HG03565 (cell line): ENCODE data around the gene KHNYN.
"Not testable (repeated sequence)": the region's sequence is repeated elsewhere in the genome, so short reads cannot be mapped to it uniquely, and the experiment has no call there.

ENCODE experiments used
- ATAC-seq: cut with Tn5 transposase; IDR thresholded peaks from one replicate; pipeline ENCODE4 v1.9.1; 2021; ENCODE audit warnings: mild to moderate bottlenecking, moderate library complexity; ENCODE audit not compliant: unreplicated experiment

Gene KHNYN

GRCh38 chr14:24429395-24430142 is at the start of gene KHNYN, which contains the start of gene CBLN3:
Gene KHNYN (plus strand): TSS chr14:24429954. CDS start chr14:24430731, 777 bp downstream.
Gene CBLN3 (minus strand): TSS chr14:24429668. CDS start chr14:24429054, 614 bp downstream.
- peak; percentile 79 for ATAC-seq

- no peak for ATAC-seq
These were observed 48.2 kb upstream of the KHNYN start for GRCh38 chr14:24381363-24382063.

DNA sequence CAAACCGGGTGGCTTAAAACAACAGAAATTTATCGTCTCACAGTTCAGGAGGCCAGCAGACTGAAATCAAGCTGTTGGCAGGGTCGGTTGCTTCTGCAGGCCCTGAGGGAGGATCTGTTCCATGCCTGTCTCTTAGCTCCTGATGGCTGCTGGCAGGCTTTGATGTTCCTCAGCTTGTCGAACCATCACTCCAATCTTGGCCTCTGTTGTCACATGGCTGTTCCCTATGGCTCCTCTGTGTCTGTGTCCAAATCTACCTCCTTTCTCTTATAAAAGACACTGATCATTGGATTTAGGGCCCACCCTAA is 47.7 kb upstream of the KHNYN start:
- ATAC-seq = no peak

- no peak for ATAC-seq
These were observed 45.6 kb upstream of the KHNYN start for GRCh38 chr14:24384169-24384568.

- no peak for ATAC-seq
These were observed 44.2 kb upstream of the KHNYN start for GRCh38 chr14:24385524-24385923.

DNA sequence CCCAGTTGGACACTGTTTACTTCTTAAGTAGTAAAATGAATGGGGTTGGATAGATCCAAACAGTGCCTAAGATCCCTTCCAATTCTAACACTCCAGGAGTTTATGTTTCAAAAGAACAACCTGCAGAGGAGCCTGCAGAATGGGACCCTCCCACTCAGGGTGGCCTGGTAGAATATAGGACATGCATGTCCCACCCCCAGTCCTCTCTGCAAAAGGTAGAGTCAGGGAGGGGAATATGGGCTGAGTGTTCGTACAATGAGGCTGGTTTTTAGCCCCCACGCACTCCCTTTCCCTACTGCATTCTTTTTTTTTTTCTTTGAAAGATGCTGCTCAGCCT is 42.8 kb upstream of the KHNYN start:
- ATAC-seq = no peak

DNA sequence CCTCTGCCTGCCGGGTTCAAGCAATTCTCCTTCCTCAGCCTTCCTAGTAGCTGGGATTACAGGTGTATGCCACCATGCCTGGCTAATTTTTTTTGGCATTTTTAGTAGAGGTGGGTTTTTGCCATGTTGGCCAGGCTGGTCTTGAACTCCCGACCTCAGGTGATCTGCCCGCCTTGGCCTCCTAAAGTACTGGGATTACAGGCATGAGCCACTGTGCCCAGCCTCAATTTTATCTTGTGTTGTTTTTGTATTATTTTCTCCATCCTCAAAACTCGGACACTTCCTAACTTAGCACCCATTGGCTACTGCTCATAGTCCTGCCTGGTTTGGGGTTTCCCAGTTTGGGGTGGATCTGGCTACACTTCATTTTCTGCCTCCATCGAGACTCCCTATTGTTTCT is 42.2 kb upstream of the KHNYN start:
- not testable (repeated sequence) for ATAC-seq

- ATAC-seq = no peak
These were observed 41.1 kb upstream of the KHNYN start for GRCh38 chr14:24388474-24389179.

DNA sequence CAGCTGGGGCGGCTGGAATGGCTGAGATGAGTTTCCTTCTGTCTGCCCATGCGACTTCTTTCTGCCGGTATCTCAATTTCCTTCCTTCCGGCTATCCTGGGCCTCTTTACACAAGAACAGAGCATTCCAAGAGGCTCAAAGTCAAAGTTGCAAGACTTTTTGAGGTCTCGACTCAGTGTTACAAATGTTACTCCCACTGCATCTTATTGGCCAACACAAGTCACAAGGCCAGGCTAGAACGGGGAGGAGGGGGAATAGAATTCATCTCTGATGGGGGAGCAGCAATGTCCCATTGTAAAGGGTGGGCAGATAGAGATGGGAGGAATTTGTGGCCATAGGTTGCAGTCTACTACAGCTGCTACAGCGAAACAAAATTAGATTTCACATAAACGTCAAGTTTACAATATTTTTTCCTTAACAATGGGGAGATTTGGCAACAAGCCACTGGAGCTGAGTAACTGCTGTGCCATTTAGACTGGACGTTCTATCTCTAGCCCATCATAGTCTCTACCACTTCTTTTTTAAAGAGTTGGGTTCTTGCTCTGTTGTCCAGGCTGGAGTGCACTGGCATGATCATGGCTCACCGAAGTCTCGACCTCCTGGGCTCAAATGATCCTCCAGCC is 40.4 kb upstream of the KHNYN start:
- no peak for ATAC-seq

GRCh38 chr14:24390701-24391468 is 38.9 kb upstream of the KHNYN start:
- no peak for ATAC-seq

GRCh38 chr14:24392325-24393091 is 37.2 kb upstream of the KHNYN start:
- ATAC-seq = no peak

DNA sequence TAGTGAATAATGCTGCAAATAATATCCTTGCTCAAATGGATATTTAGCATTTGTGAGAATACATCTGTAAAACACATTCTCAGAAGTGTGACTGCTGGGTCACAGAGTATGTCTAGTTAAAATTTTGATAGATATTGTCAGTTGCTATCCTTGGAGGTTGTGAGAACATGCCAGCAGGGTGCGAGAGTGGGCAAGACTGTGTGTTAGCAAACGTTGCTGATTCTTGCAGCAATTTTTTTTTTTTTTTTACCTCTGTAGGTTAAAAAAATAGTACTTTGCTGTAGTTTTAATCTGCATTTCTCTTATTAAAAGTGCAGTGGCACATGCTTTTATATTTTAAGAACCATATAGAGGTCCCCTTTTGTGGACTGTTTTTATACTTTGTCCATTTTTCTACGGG is 35.5 kb upstream of the KHNYN start:
- no peak for ATAC-seq

- ATAC-seq = no peak
These were observed 33.9 kb upstream of the KHNYN start for GRCh38 chr14:24395609-24396582.

DNA sequence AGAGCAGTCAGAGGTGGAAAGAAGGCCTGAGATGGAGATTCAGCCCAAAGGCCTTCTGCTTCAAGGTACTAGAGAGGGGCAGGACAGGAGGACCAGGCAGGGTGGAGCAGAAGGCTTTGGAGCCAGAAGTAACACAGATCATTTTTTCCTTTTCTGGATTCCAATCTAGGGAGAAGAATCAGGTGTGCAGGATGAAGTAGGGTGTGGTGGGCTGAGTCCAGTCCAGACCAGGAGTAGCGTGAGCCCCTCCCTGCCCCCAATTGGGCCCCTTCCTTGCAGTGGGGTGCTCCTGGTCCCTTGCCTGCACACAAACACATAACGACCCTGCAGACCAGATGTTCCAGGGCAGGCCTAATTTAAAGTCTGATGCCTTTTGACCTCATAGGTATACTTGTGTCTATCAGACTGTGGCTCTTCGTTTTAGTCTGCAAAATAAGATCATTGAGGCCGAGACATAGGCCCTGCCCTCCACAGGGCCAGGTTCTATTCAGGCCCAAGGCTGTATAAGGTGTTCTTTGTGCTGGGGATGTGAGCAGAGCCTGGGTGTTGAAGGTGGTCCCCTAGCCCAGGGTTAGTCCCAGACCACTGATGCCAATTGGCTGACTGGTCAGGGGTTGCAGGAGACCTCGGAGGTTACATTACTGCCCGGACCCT is 32.0 kb upstream of the KHNYN start:
- ATAC-seq = no peak

DNA sequence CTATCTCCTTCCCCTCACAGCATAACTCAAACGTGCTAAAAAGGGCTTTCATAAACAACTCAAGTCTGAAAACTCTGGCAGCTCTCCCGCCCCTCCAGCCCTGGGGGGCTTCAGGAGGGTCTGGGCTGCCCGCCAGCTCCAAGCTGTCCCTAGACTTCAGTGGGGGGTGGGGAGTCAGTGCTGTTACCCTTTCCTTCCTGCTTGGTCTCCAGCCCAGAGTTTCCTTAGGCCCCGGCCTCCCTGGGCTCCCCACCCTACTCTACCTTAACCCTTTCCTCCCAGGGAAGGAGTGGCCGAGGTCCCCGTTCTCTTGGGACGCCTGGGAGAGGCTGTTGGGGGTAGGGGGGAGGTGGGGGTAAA is 31.5 kb upstream of the KHNYN start:
- no peak for ATAC-seq

GRCh38 chr14:24398653-24399446 is 30.9 kb upstream of the KHNYN start, which contains the start of gene NYNRIN:
Gene NYNRIN (plus strand): TSS chr14:24399003. CDS start chr14:24399247, 244 bp downstream.
- no peak for ATAC-seq

GRCh38 chr14:24399447-24399822 is 30.3 kb upstream of the KHNYN start:
- ATAC-seq = no peak
